Cerebellar nuclear complex (tissue), 1 donor: ENCODE results near the gene IBA57.
"Not testable (repeated sequence)": the region's sequence is repeated elsewhere in the genome, so short reads cannot be mapped to it uniquely, and the experiment has no call there.

Experiments
- DNase-seq, 2 experiments: peaks; one replicate each; lab custom pipeline; 2025; lab: John Stamatoyannopoulos, UW

IBA57 gene

DNA sequence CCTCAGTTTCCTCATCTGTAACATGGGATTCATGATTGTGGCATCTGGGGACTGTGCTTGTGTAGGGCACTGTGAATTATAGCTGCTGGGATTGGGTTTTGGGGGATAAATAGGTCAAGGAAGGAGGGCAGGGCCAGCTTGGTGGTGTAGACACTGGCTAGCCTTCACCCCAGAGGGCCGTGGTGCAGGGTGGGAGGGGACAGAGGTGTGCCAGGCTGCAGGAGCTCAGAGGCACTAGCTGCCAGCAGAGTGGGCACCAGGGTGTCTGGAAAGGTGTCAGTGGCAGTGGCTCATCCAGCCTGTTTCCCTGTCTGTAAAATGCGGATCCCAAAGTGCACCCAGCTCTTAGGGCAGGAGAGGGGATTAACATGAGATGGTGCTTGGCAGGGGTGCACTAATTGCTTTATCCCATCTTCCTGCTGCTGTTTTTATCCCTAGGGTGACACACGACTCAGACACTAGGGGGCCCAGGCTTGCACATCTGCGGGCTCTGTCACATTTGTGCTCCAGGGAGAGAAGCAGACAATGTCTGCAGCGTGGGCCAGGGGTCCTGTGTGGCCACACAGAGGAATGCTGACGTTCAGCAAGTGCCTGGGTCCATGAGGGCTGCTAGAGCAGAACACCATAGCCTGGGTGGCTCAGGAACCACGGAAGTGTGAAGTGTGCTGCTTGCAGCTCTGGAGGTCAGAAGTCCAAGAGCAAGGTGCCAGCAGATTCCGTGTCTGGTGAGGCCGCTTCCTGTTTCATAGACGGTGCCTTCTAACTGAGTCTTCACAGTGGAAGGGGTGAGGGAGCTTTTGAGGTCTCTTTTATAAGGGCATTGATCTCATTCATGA lies 61.6 kb downstream of the IBA57 start:
- no peak for DNase-seq

DNA sequence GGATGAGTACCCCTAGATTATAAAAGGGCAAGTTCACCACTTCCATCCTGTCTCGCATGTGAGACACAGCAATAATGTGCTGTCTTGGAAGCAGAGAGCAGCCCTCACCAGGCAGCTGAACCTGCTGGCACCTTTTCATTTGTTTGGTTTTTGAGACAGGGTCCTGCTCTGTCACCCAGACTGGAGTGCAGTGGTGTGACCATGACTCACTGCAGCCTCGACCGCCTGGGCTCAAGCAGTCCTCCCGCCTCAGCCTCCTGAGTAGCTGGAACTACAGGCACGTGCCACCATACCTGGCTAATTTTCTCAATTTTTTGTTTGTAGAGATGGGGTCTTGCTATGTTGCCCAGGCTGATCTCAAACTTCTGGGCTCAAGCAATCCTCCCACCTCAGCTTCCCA lies 62.5 kb downstream of the IBA57 start:
- not testable (repeated sequence) for DNase-seq

DNA sequence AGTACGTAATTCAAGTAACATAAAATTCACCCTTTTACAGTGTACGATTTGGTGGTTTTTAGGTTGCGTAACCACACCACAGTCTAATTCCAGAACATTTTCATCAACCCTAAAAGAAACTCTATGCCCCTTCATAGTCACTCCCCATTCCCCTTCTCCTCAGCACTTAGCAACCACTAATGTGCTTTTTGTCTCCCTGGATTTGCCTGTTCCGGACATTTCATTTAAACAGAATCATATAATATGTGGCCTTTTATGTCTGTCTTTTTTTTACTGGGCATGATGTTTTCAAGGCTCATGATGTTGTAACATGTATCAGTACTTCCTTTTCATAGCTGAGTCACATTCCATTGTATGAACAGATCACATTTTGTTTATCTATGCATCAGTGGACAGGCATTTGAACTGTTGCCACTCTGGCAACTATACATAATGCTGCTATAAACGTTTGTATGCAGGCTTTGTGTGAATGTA lies 63.0 kb downstream of the IBA57 start:
- no peak for DNase-seq

DNA sequence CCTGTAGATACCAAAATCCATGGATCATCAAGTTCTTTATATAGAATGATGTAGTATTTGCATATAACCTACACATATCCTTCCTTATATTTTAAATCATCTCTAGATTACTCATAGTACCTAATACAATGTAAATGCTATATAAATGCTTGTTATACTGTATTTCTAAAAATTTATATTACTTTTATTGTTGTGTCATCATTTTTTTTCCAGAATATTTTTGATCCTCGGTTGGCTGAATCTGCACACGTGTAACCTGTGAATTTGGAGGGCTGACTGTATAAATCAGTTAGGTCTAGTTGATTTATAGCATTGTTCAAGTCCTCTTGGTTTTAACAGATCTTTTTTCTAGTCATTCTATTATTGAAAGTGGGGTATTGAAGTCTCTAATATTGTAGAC lies 65.6 kb downstream of the IBA57 start:
- no peak for DNase-seq
